Bone marrow (tissue), 2 donors: ENCODE data around the gene PPIE.

Source experiments
- DNase-seq, 2 donors: peaks; one replicate each; lab custom pipeline; 2025; lab: John Stamatoyannopoulos, UW

PPIE gene

GRCh38 chr1:39805385-39805784 is 66.7 kb downstream of the PPIE start:
- no peak for DNase-seq

- no peak for DNase-seq
These were observed 70.3 kb downstream of the PPIE start for GRCh38 chr1:39808784-39809517.

- no peak for DNase-seq
These were observed 74.2 kb downstream of the PPIE start for GRCh38 chr1:39812913-39813312.
